HEK293 (cell line): Measurements from ENCODE around the gene PTPN3.

Experiments
- CTCF ChIA-PET: fragments of 350-600 bp; formaldehyde crosslinking; extraction: SDS; loops from one replicate; lab custom pipeline; 2021; ENCODE audit warnings: antibody characterized with exemption; lab: Yijun Ruan, JAX
- POLR2A ChIA-PET: fragments of 300-600 bp; formaldehyde crosslinking; extraction: SDS; loops from one replicate; lab custom pipeline; 2020; ENCODE audit warnings: antibody characterized with exemption, inconsistent platforms; lab: Yijun Ruan, JAX
- H3K27ac ChIP-seq: fragments of 200-500 bp; sonication (Bioruptor generic); 2 replicates; pipeline ENCODE4 v1.5.1; 2014; ENCODE audit warnings: low read depth, low read length, control low read depth, inconsistent platforms; ENCODE audit errors: extremely low read depth
- H3K36me3 ChIP-seq, 2 experiments: fragments of 200-500 bp in 1 of 2; sonication (Bioruptor generic) in 1 of 2; 1 replicate in 1 of 2; 2 replicates in 1 of 2; pipeline ENCODE4 v1.5.1; 2014 to 2017; ENCODE audit warnings: inconsistent platforms in 2 of 2, low read length in 2 of 2; ENCODE audit not compliant: control insufficient read depth in 2 of 2, insufficient read depth in 1 of 2
- H3K4me1 ChIP-seq: fragments of 200-500 bp; sonication (Bioruptor generic); 2 replicates; pipeline ENCODE4 v1.5.1; 2014; ENCODE audit warnings: mild to moderate bottlenecking, low read length, inconsistent platforms; ENCODE audit not compliant: control insufficient read depth, insufficient read depth
- H3K4me3 ChIP-seq: 2 replicates; pipeline ENCODE4 v1.5.1; 2011; ENCODE audit warnings: low read depth, mild to moderate bottlenecking, control low read depth, low read length, moderate library complexity
- H3K9me3 ChIP-seq: fragments of 200-500 bp; sonication (Bioruptor generic); 2 replicates; pipeline ENCODE4 v1.5.1; 2014; ENCODE audit warnings: low read depth, low read length, inconsistent platforms; ENCODE audit not compliant: control insufficient read depth, insufficient read depth
- EGR2 ChIP-seq: fragments of 450-650 bp; formaldehyde crosslinking; IDR thresholded peaks from 2 replicates; pipeline ENCODE4 v1.5.1; 2016; ENCODE audit warnings: low read depth, missing biosample characterization, missing genetic modification characterization
- GFI1B ChIP-seq: fragments of 450-650 bp; formaldehyde crosslinking; IDR thresholded peaks from 2 replicates; pipeline ENCODE4 v1.5.1; 2016; ENCODE audit warnings: missing biosample characterization, missing genetic modification characterization
- INSM2 ChIP-seq: fragments of 450-650 bp; formaldehyde crosslinking; IDR thresholded peaks from 2 replicates; pipeline ENCODE4 v1.5.1; 2016; ENCODE audit warnings: missing biosample characterization, missing genetic modification characterization
- KLF9 ChIP-seq: fragments of 450-650 bp; formaldehyde crosslinking; IDR thresholded peaks from 2 replicates; pipeline ENCODE4 v1.5.1; 2016; ENCODE audit warnings: missing biosample characterization, missing genetic modification characterization, low read depth
- PRDM1 ChIP-seq: fragments of 450-650 bp; formaldehyde crosslinking; IDR thresholded peaks from 2 replicates; pipeline ENCODE4; 2016; ENCODE audit warnings: missing biosample characterization, missing genetic modification characterization
- ZBTB6 ChIP-seq: fragments of 450-650 bp; formaldehyde crosslinking; IDR thresholded peaks from 2 replicates; pipeline ENCODE4 v1.5.1; 2017; ENCODE audit warnings: missing biosample characterization, missing genetic modification characterization
- ZEB2 ChIP-seq: fragments of 450-650 bp; formaldehyde crosslinking; IDR thresholded peaks from 2 replicates; pipeline ENCODE4 v1.5.1; 2016; ENCODE audit warnings: missing biosample characterization, missing genetic modification characterization
- ZFHX2 ChIP-seq: fragments of 450-650 bp; formaldehyde crosslinking; conservative IDR thresholded peaks from 2 replicates; pipeline ENCODE4 v1.5.1; 2016; ENCODE audit warnings: missing biosample characterization, missing genetic modification characterization
- ZIC2 ChIP-seq: fragments of 450-650 bp; formaldehyde crosslinking; IDR thresholded peaks from 2 replicates; pipeline ENCODE4 v1.5.1; 2016; ENCODE audit warnings: missing biosample characterization, missing genetic modification characterization
- ZNF174 ChIP-seq: fragments of 450-650 bp; formaldehyde crosslinking; IDR thresholded peaks from 2 replicates; pipeline ENCODE4 v1.5.0; 2017; ENCODE audit warnings: missing biosample characterization, mild to moderate bottlenecking, missing genetic modification characterization
- ZNF175 ChIP-seq: fragments of 450-650 bp; formaldehyde crosslinking; IDR thresholded peaks from 2 replicates; pipeline ENCODE4 v1.5.1; 2016; ENCODE audit warnings: missing biosample characterization, missing genetic modification characterization
- ZNF280D ChIP-seq: fragments of 450-650 bp; formaldehyde crosslinking; IDR thresholded peaks from 2 replicates; pipeline ENCODE4 v1.5.1; 2016; ENCODE audit warnings: missing biosample characterization, missing genetic modification characterization
- ZNF366 ChIP-seq: fragments of 450-650 bp; formaldehyde crosslinking; conservative IDR thresholded peaks from 2 replicates; pipeline ENCODE4 v1.5.1; 2016; ENCODE audit warnings: missing biosample characterization, missing genetic modification characterization
- ZNF398 ChIP-seq: fragments of 450-650 bp; formaldehyde crosslinking; IDR thresholded peaks from 2 replicates; pipeline ENCODE4 v1.5.1; 2017; ENCODE audit warnings: missing biosample characterization, missing genetic modification characterization
- ZNF423 ChIP-seq: fragments of 450-650 bp; formaldehyde crosslinking; IDR thresholded peaks from 2 replicates; pipeline ENCODE4 v1.5.1; 2016; ENCODE audit warnings: missing biosample characterization, missing genetic modification characterization
- ZNF658 ChIP-seq: fragments of 450-650 bp; formaldehyde crosslinking; IDR thresholded peaks from 2 replicates; pipeline ENCODE4; 2016; ENCODE audit warnings: missing biosample characterization, missing genetic modification characterization
- ZNF660 ChIP-seq: fragments of 450-650 bp; IDR thresholded peaks from 2 replicates; pipeline ENCODE4 v1.5.1; 2018; ENCODE audit warnings: missing biosample characterization, mild to moderate bottlenecking, missing genetic modification characterization
- ZNF791 ChIP-seq: fragments of 450-650 bp; formaldehyde crosslinking; IDR thresholded peaks from 2 replicates; pipeline ENCODE4 v1.5.1; 2016; ENCODE audit warnings: missing biosample characterization, missing genetic modification characterization

PTPN3 gene

GRCh38 chr9:109482391-109482916 lies 15.7 kb downstream of the PTPN3 start:
- Histone ChIP-seq H3K9me3 (no peaks in the 10 kb centered on the region), H3K4me3 (no peak overlapping the region), H3K36me3 (peaks cover 0 to 5% of the 10 kb centered on the region in 2 experiments; a peak in 1 of 3 replicates), H3K4me1 (peaks cover 5% of the 10 kb centered on the region), H3K27ac (no peak overlapping the region)
- ChIA-PET POLR2A (no interaction called here), CTCF (interaction anchor here (1.0 kb wide), 1 partner anchor 12 kb away, joined by 6 read pairs; no protein-coding TSS in a partner anchor)
- no peak for TF ChIP-seq ZNF658
- no peak for TF ChIP-seq ZNF175 (tag by site-specific recombination)
- peak; percentile 89 for TF ChIP-seq EGR2
- no peak for TF ChIP-seq ZNF366 (tag by site-specific recombination)
- TF ChIP-seq ZEB2: no peak
- TF ChIP-seq ZFHX2 (tag by site-specific recombination): peak; percentile 64
- no peak for TF ChIP-seq ZNF423 (tag by site-specific recombination)

GRCh38 chr9:109481856-109482255 lies 16.3 kb downstream of the PTPN3 start:
- peaks cover 11% of the 10 kb centered on the region for H3K4me1 ChIP-seq
- no peak overlapping the region for H3K27ac ChIP-seq
- ChIA-PET CTCF (interaction anchor here (1.0 kb wide), 1 partner anchor 12 kb away, joined by 6 read pairs; no protein-coding TSS in a partner anchor), POLR2A (no interaction called here)
- H3K4me3 ChIP-seq: no peak overlapping the region
- peaks cover 0 to 5% of the 10 kb centered on the region in 2 experiments; a peak in 1 of 3 replicates for H3K36me3 ChIP-seq
- no peaks in the 10 kb centered on the region for H3K9me3 ChIP-seq
- no peak for TF ChIP-seq ZNF660
- no peak for TF ChIP-seq GFI1B (tag by site-specific recombination)
- no peak for TF ChIP-seq INSM2
- no peak for TF ChIP-seq ZNF174 (tag by site-specific recombination)
- no peak for TF ChIP-seq ZBTB6 (tag by site-specific recombination)
- TF ChIP-seq, all 188 proteins: peak for 0

DNA sequence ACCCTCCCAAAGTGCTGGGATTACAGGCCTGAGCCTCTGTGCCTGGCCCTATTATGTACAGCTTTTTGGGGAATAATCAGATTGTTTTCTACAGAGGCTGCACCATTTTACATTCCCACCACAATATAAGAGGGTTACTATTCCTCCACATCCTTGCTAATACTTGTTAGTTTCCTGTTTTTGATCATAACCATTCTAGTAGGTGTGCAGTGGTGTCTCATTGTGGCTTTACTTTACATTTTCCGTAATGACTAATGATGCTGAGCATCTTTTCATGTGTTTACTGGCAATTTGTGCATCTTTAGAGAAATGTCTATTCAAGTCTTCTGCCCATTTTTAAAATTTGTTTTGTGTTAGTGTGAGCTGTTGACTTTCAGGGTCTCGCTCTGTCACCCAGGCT lies 18.3 kb downstream of the PTPN3 start:
- H3K27ac ChIP-seq: no peak overlapping the region
- H3K9me3 ChIP-seq: no peaks in the 10 kb centered on the region
- ChIA-PET POLR2A (no interaction called here), CTCF (interaction anchor here (0.9 to 1.3 kb wide), 2 partner anchors 8 to 10 kb away, joined by 4 to 20 read pairs; no protein-coding TSS in a partner anchor)
- TF ChIP-seq ZNF280D (tag by site-specific recombination) (no peak), KLF9 (tag by site-specific recombination) (no peak), ZNF791 (tag by site-specific recombination) (no peak), GFI1B (tag by site-specific recombination) (no peak), ZIC2 (tag by site-specific recombination) (no peak), PRDM1 (no peak), ZEB2 (no peak), ZNF398 (tag by site-specific recombination) (no peak)
- H3K4me3 ChIP-seq: no peak overlapping the region
- peaks cover 0 to 5% of the 10 kb centered on the region in 2 experiments; a peak in 1 of 3 replicates for H3K36me3 ChIP-seq
- peaks cover 21% of the 10 kb centered on the region for H3K4me1 ChIP-seq
